ENCODE results near the gene MORN4.
A peak's percentile ranks its signal among the peaks of the same experiment; 100 is the strongest.
"Not testable (repeated sequence)": the region's sequence is repeated elsewhere in the genome, so short reads cannot be mapped to it uniquely, and the experiment has no call there.

The MORN4 gene

DNA sequence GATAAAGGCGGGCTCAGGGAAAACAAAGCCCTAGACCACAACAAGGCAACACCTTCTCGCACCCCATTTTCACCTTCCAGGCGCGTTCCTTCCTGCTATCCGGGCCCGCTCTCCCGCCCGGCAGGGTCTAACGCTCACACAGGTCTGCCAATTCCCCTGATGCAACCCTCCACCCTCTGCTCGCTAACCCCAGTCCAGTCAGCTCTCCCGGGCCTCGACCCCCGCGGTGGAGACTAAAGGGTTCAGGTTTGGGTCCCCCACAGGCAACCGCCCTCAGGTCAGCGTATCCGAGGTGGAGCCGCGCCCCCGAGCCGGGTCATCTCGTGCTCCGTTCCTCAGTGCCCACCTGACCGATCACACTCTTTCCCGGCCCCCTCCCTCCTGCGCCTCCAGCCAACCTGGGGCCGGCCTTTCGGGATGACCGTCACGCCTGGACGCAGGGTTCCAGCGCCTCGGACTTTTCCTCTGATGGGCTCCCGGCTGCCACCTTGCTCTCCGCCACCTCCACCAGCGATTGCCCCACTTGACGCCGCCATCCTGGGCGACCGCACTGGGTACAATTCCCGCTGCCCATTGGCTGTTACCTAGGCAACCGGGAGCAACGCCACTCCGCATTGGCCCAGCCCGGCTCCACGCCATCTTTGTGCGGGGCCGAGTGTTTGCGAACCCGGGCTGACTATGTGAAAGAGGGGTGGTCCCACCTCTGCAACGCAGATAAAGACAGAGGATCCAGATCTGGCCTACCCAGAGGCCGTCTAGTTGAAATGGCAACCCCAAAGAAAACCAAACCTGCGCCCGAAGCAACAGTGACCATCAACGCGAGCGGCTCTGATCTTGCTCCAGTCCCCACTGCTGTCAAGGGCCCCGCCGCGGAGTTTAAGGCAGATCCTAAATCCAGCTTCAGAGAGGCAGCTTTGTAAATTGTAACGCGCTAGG is at the start of gene MORN4:
Gene MORN4, minus strand, starts transcription at position 552 of the 936 bp plus-strand sequence. CDS start 13,847 bp downstream, outside the sequence.
- DNase-seq (ENCODE audit: low spot score): peak; percentile 95

DNA sequence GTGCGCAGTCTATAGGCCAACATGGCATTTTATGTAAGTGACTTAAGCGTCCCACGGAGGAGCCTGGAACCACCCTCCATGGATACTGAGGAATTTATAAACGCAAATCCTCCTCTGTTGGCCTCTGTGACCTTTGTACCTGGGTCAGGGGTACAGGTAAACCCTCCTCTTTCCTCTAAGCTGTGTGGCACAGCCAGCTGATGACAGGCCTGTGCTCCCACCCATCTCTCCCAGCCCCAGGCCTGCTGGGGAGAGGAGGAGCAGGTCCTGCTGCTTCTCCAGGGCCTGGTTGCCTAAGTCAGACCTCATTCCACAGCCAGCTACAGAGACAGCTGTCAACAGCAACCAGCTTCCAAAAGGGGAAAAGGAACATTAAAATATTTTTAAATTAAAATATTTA is 48.7 kb upstream of the MORN4 start:
- no peak for DNase-seq (ENCODE audit: low spot score)

DNA sequence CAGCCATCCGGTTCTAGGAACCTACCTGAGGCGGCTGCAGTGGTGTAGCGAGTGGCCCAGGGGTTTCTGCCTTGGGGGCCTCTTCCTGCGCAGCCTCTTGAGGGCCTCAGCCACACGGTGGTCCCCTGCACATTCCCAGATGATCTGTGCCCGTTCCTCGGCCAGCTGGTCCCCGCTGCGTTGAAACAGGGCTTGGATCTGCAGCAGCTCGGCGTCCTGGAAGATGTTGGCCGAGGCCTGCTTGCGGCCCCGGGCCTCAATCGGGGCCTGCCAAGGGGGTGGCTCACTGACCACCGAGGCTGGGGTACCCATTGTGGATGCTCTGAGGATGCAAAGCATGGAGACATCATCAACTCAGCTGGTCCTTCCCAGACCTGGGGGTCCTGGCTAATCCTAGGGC is 46.3 kb upstream of the MORN4 start:
- DNase-seq (ENCODE audit: low spot score): no peak

DNA sequence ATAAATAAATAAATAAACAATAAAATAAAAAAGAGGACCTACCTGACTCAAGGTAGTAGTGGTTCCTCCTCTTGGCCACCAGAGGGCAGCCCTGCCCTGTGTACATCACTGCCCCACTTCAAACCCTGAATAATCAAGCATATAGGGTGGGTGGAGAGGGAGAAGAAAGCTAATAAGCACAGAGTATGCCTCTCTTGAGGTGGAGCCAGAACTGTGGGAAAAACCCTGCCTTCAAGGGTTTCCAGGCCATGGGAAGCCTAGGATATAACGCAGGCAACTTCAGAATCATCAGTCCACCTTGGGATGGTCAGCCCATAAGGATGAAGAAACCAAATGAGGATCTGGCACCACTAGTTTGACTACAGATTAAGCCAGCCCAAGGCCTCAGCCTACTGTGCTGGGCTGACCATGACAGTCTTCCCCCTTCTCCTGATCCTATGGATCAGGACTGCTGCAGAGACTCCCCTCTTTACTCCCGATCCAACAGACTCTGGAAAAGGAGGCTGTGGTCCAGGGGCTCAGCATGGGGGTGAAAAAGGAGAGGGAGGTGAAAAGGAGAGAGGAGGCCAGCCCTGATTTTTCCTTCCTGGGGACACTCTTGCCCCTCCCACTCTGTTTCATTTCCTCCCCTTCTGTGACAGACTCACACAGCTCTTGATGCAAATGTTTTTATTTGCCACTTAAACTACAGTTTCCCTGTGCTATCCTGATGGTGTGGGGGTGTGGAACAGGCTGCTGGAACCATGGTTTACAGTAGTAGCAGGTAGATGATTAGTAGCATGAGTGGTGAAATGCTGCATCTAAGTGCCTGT is 43.7 kb upstream of the MORN4 start:
- peak; percentile 55 for DNase-seq (ENCODE audit: low spot score)

DNA sequence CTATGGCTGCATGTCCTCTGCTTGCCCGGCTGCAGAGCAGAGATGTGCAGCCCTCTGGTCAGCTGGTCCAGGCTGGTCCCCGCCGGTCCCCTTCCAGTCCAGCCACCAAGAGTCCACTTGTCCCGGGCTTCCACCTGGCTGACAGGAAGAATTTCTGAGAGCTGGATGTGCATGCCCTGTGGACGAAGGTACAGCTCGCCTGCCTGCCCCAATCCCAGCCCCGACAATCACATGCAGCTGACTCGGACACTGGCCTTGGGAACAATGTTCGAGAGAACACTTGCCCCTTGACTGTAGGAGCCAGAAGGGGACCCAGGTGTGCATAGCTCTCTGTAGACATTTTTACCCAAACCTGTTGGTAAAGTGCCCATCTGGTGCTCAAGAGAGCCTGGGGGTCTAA is 41.9 kb upstream of the MORN4 start:
- DNase-seq (ENCODE audit: low spot score): no peak

DNA sequence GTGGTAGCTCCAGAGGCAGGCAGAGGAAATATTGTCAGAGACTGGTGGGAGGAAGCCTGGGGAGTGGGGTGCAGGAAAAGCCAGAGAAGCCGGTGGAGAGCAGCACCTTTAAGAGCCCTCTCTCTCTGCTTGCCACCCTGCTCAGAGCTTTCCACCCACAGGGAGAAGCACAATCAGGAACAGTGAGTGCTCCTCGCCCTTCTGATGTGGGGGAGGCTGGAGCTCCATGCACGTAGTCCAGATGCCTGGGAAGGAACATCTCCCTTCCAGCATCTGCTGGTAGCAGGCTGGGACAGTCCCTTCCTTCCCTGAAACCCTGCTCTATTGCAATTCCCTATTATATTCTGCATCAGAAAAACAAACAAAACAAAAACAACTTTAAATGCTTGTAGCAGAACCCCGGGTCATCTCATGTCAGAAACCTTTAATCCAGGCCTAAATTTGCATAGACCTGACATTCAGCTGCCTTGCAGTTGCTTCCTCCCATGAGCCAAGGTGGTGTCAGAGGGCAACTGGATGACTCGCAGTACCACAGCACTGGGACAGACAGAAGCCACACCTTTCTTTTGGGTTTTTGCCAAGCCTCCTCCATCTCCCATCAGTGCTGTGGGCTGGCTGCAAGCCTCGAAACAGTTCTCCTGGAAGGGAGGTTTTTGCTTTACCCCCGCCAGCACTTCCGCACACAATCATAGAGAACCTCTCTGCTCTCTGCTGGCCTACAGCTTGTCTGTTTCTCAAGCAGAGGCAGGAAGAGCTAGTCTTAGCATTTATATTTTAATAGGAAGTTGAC is 40.6 kb upstream of the MORN4 start:
- DNase-seq (ENCODE audit: low spot score): no peak

DNA sequence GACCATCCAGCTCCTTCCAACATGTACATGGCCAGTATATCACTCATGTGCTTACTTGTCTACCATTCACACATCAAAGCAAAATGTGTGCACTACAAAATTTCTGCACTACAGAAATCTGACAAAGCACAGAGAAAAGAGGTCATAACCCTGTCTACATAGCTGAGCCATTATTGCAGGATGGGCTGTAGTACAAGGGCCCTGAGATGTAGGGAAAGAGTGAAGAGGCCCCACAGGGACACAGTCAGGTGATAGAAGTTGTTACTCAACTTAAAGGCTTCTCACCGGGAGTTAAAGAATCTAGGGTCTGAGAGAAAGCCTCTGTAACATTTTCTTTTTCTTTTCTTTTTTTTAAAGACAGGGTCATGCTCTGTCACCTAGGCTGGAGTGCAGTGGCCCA is 36.3 kb upstream of the MORN4 start:
- no peak for DNase-seq (ENCODE audit: low spot score)

DNA sequence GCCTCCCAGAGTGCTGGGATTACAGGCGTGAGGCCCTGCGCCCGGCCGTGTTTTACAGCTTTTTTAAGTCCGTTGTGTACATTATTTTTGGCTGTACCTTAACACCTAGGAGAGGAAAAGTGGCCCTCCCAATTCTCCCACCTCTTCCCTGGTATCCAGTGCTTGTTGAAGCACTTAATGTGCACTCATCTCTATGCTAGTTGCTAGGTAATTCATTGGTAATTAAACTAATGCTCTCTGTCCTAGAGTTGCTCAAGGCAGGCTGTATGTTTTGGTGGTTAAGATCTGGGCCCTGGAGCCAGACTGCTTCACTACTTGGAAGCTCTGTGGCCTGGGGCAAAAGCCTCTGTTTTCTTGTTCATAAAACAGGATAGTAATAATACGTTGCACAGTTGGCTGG is 34.2 kb upstream of the MORN4 start:
- no peak for DNase-seq (ENCODE audit: low spot score)

DNA sequence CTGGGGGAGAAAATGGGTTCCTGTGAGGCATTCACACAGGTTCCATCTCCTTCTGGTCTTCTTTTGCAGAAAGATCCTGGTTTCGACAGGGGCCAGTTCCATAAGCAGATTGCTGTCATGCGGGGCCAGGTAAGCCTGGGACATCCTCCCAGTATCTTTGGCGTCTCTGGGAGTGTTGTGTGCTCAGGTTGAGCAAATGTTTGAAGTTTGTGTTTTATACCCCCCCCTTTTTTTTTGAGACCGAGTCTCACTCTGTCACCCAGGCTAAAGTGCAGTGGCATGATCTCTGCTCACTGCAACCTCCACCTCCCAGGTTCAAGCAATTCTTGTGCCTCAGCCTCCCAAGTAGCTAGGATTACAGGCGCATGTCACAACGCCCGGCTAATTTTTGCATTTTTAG is 33.7 kb upstream of the MORN4 start:
- DNase-seq (ENCODE audit: low spot score): no peak

DNA sequence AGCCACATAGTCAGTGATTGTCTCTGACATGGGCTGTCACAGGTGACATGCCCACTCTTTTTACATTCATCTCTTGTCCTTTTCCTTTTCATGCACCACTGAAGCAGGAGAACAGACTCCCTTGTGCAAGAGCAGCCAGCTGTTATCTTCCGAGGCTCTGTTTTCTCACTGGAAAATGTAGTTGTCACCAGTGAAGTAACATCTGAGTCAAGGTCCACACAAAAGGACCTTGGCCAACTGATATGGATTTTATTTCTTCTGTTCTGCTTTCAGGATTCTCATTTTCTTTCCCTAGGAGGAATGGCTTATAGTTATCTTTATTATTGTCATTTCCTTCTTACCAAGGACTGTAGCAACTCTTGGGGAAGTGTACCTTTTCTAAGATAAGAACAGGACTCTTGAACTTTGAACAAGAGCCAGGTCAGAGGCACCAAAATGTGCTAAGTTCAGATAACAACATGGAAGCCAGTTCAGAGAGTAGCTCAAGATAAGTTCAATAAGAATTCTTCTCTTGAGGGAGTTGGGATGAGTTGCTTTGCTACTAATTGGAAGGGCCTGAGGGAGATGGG is 31.1 kb upstream of the MORN4 start:
- DNase-seq (ENCODE audit: low spot score): no peak

DNA sequence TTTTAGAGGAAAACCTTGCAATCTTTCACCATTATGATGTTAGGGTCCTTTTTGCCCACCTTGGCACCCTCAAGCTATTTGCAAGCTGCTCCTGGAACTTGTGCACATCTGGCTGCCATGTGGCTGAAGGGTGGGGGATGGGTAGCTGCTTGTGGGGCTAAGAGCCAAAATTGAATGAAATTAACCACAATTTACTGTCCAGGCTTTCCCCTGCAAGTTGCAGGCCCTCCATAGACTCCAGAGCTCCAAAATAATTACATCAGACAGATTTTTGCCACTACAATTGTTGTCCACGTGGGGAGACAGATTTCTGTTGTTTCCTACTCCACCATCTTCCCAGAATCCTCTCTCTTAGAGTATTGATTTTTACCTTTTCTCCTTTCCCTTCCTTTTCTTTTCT is 26.3 kb upstream of the MORN4 start:
- DNase-seq (ENCODE audit: low spot score): no peak

DNA sequence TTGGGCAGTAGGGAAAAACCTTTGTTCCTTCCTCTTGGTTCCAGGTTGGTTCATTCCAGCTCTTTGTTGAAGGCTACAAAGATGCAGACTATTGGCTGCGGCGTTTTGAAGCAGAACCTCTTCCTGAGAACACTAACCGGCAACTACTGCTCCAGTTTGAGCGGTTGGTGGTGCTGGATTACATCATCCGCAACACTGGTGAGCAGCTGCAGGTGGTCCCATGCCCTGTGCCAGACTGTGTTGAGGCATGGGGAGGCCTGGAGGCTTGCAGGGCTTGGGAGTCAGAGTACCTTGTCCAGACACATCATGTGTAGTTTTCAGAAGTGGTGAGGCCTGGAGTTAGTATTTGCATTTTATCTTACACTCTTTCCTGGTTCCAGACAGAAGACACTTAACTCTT is 23.5 kb upstream of the MORN4 start:
- no peak for DNase-seq (ENCODE audit: low spot score)

DNA sequence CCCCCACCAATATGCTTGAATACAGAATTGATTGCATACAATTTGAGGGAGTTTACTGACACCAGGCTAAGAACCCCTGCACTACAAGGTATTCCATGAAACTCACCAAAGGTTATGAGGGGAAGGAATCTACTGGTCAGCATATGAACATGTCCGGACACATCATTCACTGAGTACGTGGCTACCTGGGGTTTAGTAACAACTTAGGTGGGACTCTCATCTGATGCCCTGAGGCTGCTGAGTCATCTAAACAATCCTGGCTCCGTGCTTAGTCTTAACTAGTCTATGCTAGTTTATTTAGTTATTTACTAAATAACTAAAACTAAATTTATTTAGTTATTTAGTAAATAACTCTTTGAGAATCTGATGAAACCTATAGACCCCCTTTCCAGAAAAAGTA is 18.5 kb upstream of the MORN4 start:
- no peak for DNase-seq (ENCODE audit: low spot score)

DNA sequence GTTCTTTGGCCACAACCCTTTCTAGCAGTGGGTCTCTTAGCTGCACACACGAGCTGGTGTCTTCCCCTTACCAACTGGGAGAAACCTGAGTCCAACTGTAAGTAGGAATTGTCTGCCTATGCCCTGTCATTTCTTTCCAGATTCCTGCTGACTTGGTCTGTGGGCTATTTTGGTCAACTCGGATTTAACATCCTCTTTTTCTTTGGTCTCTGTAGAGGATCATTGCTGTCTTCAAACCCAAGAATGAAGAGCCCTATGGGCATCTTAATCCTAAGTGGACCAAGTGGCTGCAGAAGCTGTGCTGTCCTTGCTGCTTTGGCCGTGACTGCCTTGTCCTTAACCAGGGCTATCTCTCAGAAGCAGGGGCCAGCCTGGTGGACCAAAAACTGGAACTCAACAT is 17.4 kb upstream of the MORN4 start:
- DNase-seq (ENCODE audit: low spot score): no peak

DNA sequence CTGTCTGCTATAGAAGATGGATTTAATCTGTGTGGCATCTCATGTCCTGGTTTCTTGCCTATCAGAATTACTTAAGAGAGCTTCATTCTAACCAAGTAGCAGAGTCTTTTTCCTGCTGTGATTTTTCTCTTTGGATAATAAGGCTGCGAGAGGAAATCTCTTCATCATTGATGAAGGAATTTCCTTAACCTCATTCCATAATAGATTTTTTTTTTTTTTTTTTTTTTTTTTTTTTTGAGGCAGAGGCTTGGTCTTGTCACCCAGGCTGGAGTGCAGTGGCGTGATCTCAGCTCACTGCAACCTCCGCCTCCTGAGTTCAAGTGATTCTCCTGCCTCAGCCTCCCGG is 16.1 kb upstream of the MORN4 start:
- not testable (repeated sequence) for DNase-seq (ENCODE audit: low spot score)

DNA sequence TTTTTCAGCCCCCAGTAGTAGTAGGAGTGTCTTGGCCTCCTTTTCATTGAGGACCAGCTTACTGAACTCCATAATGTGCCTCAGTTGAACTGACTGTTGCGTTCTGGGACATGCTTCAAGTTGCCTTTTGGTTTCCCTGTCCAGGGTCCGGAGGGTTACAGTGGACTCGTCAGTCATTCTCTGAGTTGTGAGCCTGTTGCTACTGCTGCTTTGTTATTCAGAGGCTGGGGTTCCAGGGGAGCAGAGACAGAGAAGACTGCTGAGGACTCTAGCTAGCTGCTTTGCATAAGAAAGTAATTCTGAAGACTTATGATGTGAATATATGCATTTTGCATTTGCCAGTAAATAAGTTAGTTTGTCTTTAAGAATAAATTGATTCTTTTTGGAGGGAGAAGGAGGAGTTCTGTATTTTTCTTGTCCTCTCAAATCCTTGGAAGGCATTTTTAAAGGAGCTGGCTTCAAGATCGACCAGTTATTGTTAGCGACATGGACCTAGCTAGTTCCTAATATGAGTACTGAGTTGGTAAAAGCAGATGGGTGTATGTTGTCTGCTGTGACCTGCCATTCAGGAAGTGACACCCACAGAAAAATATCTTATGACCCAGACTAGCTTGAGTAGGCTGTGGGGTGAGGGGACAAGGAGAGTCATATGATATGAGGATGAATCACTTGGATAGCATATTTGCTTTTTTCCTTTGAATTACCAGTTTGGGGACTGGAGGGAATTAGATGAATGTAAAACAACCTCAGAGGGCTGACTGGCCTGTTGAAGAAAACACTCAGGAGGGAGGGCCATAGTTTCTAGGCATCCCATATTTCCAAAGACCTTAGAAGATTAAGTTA is 15.5 kb upstream of the MORN4 start:
- DNase-seq (ENCODE audit: low spot score): peak; percentile 69

DNA sequence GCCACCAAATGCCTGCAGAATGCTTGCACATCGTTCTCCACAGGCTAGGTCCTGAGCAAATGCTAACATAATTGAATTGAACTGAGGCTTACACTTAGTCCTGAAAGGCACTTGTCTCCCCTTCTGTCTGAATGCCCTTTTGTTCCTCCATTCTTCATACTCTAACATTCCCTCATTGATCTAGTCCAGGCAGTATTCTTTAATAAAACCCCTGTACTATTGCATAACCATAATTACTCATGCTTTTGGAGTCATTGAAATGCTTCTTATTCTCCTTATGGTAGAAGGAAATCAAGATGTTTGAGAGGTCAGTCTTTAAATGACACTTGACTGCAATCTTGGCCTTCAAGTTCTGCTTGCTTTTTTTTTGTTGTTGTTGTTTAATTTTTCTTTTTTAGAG is 14.3 kb upstream of the MORN4 start:
- DNase-seq (ENCODE audit: low spot score): no peak

DNA sequence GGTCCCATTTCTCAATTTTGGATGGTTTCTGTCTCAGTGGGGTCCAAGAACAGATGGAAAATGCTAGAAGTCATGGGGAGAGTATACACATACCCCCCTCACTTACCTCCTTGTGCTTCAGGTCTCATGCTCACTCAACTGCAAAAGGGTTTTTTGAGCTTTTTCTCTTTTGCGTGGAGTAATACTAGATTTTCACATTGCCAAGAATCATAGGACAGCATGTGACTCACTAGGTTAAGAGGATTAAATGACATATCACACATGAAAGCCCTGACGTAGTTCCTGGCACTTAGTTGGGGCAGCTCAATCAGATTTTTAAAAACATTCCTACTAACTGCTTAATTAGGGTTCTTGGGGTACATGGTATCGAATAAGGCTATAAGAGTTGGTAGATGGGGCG is 11.6 kb upstream of the MORN4 start:
- DNase-seq (ENCODE audit: low spot score): no peak

DNA sequence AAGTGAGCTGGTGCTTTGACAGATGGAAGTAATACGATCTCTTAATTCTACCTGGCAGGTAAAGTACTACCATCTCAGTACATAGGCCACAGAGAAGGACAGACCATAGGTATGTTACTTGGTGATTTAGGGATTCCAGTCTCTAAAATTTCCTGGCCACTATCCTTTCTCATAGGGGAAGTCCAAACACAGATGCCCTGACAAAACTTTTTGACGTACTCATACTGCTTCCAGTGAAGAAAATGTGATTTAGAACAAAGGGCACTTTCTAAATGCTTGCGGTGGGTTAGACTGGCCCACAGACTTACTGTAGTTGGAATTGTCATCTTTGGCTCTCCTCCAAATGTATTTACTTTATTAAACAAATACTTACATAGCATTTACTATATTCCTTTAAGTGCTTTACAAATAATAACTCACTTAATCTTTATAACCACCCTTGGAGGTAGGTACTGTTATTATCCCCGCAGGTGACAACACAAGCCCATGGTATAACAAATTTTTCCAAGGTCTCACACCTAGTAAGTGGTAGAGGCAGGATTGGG is 10.2 kb upstream of the MORN4 start:
- DNase-seq (ENCODE audit: low spot score): no peak

DNA sequence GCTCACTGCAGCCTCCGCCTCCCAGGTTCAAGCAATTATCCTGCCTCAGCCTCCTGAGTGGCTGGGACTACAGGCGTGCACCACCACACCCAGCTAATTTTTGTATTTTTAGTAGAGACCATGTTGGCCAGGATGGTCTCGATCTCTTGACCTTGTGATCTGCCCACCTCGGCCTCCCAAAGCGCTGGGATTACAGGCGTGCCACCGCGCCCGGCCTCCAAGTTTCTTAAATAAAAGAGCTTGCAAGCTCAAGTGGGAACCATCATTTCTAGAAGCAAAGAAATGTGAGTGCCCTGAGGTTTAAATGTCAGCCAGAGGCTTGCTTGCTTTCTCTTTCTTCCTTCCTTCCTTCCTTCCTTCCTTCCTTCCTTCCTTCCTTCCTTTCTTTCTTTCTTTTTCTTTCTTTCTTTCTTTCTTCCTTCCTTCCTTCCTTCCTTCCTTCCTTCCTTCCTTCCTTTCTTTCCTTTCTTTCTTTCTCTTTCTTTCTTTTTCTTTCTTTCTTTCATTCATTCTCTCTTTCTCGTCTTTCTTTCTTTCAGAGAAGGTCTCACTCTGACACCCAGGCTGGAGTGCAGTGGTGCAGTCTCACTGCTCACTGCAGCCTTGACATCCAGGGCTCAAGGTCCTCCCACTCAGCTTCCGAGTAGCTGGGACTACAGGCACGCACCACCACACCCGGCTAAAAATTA is 9.3 kb upstream of the MORN4 start:
- not testable (repeated sequence) for DNase-seq (ENCODE audit: low spot score)

Measured in CD4-positive, alpha-beta T cell treated with Interleukin-2 at 100 ng/mL for 4 hours (primary cell).